Right lobe of liver (tissue), 4 donors: ENCODE data around the gene NAP1L5.

Experiments used
- POLR2A ChIP-seq: fragments of 450-650 bp; IDR thresholded peaks from one replicate; pipeline ENCODE4 v1.6.1; 2017; ENCODE audit warnings: antibody characterized with exemption, mild to moderate bottlenecking
- TF ChIP-seq, protein P1 (sequence below), 4 donors: fragments of 200-600 bp in 3 of 4; fragments of 450-650 bp in 1 of 4; IDR thresholded peaks; one replicate each; pipeline versions ENCODE4 v1.5.1 to v1.8.0; 2016 to 2022; ENCODE audit warnings: antibody characterized with exemption in 4 of 4, mild to moderate bottlenecking in 2 of 4
- donor health status: DM: no; HTN: no; CAD: no.
- donor health status: DM: no; HTN: no; CAD: no.
- donor health status: DM: no; HTN: yes; CAD: no.

DNA sequence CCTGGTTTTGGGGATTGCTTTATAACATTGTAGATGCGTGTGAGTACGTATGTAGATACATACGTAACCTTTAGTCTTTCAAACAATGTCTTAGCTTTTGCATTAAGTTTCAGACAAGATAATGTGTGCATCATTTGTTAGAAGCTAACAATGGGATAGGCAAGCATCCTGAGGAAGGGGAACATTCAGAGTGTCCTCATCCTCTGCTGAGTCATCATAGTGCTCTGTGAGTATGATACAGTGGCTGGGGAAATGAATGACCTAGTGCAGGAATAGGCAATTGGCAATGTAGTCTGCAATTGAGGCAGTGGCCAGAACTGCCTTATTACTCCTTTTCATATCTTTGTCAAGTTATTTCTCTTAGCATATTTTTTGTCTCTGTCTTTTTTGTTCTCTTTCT is 7.3 kb downstream of the NAP1L5 start:
- TF ChIP-seq, protein P1, sequence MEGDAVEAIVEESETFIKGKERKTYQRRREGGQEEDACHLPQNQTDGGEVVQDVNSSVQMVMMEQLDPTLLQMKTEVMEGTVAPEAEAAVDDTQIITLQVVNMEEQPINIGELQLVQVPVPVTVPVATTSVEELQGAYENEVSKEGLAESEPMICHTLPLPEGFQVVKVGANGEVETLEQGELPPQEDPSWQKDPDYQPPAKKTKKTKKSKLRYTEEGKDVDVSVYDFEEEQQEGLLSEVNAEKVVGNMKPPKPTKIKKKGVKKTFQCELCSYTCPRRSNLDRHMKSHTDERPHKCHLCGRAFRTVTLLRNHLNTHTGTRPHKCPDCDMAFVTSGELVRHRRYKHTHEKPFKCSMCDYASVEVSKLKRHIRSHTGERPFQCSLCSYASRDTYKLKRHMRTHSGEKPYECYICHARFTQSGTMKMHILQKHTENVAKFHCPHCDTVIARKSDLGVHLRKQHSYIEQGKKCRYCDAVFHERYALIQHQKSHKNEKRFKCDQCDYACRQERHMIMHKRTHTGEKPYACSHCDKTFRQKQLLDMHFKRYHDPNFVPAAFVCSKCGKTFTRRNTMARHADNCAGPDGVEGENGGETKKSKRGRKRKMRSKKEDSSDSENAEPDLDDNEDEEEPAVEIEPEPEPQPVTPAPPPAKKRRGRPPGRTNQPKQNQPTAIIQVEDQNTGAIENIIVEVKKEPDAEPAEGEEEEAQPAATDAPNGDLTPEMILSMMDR (IDR thresholded peaks at IDR 0.05), result no peak
- no peak for TF ChIP-seq POLR2A
